B cell (primary cell): Measurements from ENCODE around the gene BABAM2. TPM values are rescaled to one million over a fixed set of nuclear protein-coding genes. Genes with fewer than 3 reads are reported as not detected.
"Not testable (repeated sequence)": the region's sequence is repeated elsewhere in the genome, so short reads cannot be mapped to it uniquely, and the experiment has no call there.

Source experiments
- ATAC-seq: fragments of 200-7000 bp; cut with Tn5 transposase; one replicate; pipeline ENCODE4 v1.10.0; 2021; ENCODE audit warnings: low read depth, mild to moderate bottlenecking, moderate number of reproducible peaks, moderate library complexity
- CTCF ChIA-PET: fragments of 350-600 bp; sonication (Branson Sonifier 250); formaldehyde crosslinking; loops from one replicate; lab custom pipeline; 2021; ENCODE audit warnings: antibody characterized with exemption, inconsistent platforms; lab: Charles Lee
- POLR2A ChIA-PET: fragments of 350-600 bp; sonication (Branson Sonifier 250); formaldehyde crosslinking; loops from one replicate; lab custom pipeline; 2021; ENCODE audit warnings: antibody characterized with exemption; lab: Charles Lee
- DNase-seq: peaks from one replicate; pipeline ENCODE4 v3.0.0; 2013
- H2AFZ ChIP-seq: 2 replicates; pipeline ENCODE4 v1.6.1; 2012; ENCODE audit warnings: mild to moderate bottlenecking, low read depth, low read length; ENCODE audit not compliant: insufficient read depth, poor library complexity, severe bottlenecking
- H3K27ac ChIP-seq, 2 donors: 1 replicate in 1 of 2; 2 replicates in 1 of 2; pipeline ENCODE4 v1.5.1; 2012 to 2013; ENCODE audit warnings: low read length in 2 of 2, mild to moderate bottlenecking in 2 of 2, moderate library complexity in 1 of 2
- H3K27me3 ChIP-seq, 4 experiments: fragments of 200-600 bp in 1 of 4; sonication (generic) in 1 of 4; replicated peaks in 1 of 4; 1 replicate in 2 of 4; 2 replicates in 2 of 4; pipeline versions ENCODE4 v1.6.1 to v1.7.0; 2013 to 2016; ENCODE audit warnings: low read length in 3 of 4, mild to moderate bottlenecking in 2 of 4, mixed read lengths in 1 of 4, moderate library complexity in 1 of 4; ENCODE audit not compliant: insufficient read depth in 4 of 4, control insufficient read depth in 3 of 4; ENCODE audit errors: control extremely low read depth in 1 of 4
- H3K36me3 ChIP-seq, 2 experiments: replicated peaks in 1 of 2; 1 replicate in 1 of 2; 2 replicates in 1 of 2; pipeline versions ENCODE4 v1.6.1 to v1.7.1; 2013; ENCODE audit warnings: low read length in 1 of 2; ENCODE audit not compliant: insufficient read depth in 2 of 2, control insufficient read depth in 1 of 2; ENCODE audit errors: control extremely low read depth in 1 of 2, extremely low read depth in 1 of 2
- H3K4me1 ChIP-seq, 2 donors: fragments of 200-600 bp in 1 of 2; sonication (generic) in 1 of 2; 1 replicate in 1 of 2; 2 replicates in 1 of 2; pipeline versions ENCODE4 v1.5.1 to v1.6.1; 2013 to 2017; ENCODE audit warnings: low read length in 2 of 2; ENCODE audit not compliant: control insufficient read depth in 2 of 2, insufficient read depth in 2 of 2
- H3K4me2 ChIP-seq: replicated peaks from 2 replicates; pipeline ENCODE3; 2012; ENCODE audit warnings: mild to moderate bottlenecking, low read depth, low read length; ENCODE audit not compliant: poor library complexity, severe bottlenecking
- H3K4me3 ChIP-seq, 5 experiments: fragments of 200-600 bp in 1 of 5; sonication (generic) in 1 of 5; 1 replicate in 3 of 5; 2 replicates in 2 of 5; pipeline versions ENCODE4 v1.5.1 to v1.7.0; 2011 to 2016; ENCODE audit warnings: low read length in 4 of 5, mild to moderate bottlenecking in 4 of 5, low read depth in 2 of 5, control low read depth in 1 of 5, moderate library complexity in 1 of 5; ENCODE audit not compliant: insufficient read depth in 1 of 5; ENCODE audit errors: control extremely low read depth in 1 of 5, extremely low read depth in 1 of 5
- H3K79me2 ChIP-seq: fragments of 200-600 bp; sonication (generic); one replicate; pipeline ENCODE4 v1.6.0; 2016; ENCODE audit warnings: low read length; ENCODE audit not compliant: control insufficient read depth, insufficient read depth
- H3K9ac ChIP-seq: fragments of 200-600 bp; sonication (generic); 2 replicates; pipeline ENCODE4 v1.6.1; 2017; ENCODE audit warnings: mild to moderate bottlenecking, low read length, moderate library complexity
- H3K9me3 ChIP-seq, 3 donors: one replicate each; pipeline versions ENCODE4 v1.6.1 to v1.7.1; 2013; ENCODE audit warnings: low read length in 2 of 3; ENCODE audit not compliant: control insufficient read depth in 2 of 3, insufficient read depth in 1 of 3; ENCODE audit errors: control extremely low read depth in 1 of 3
- H4K20me1 ChIP-seq: 2 replicates; pipeline ENCODE4 v1.6.0; 2012; ENCODE audit warnings: mild to moderate bottlenecking, low read length; ENCODE audit not compliant: insufficient read depth, control insufficient read depth, poor library complexity, severe bottlenecking
- H3K27ac Mint-ChIP-seq: one replicate; pipeline ENCODE4 v1.8.0; 2021; ENCODE audit warnings: mixed read lengths
- H3K27me3 Mint-ChIP-seq: one replicate; pipeline ENCODE4 v1.8.0; 2021; ENCODE audit warnings: mixed read lengths
- H3K4me1 Mint-ChIP-seq: one replicate; pipeline ENCODE4 v1.8.0; 2021; ENCODE audit warnings: mixed read lengths
- H3K4me3 Mint-ChIP-seq: one replicate; pipeline ENCODE4 v1.8.0; 2021; ENCODE audit warnings: mixed read lengths
- H3K9me3 Mint-ChIP-seq: one replicate; pipeline ENCODE4 v1.8.0; 2022; ENCODE audit warnings: mixed read lengths; ENCODE audit not compliant: insufficient read depth
- EZH2 ChIP-seq: IDR thresholded peaks from 2 replicates; pipeline ENCODE4 v1.6.1; 2012; ENCODE audit warnings: borderline replicate concordance, low read depth, mild to moderate bottlenecking, moderate library complexity, low read length; ENCODE audit not compliant: insufficient read depth, poor library complexity, severe bottlenecking
- WGBS: methylation state at CpG from one replicate; pipeline ENCODE4 v1.1.5; 2013; ENCODE audit warnings: missing lambda C conversion rate; ENCODE audit not compliant: insufficient coverage; 5-methylcytosine and 5-hydroxymethylcytosine counted together
- intact Hi-C: fragments of 100-400 bp; cut with micrococcal nuclease; formaldehyde crosslinking; loops from one replicate; pipeline ENCODE4 v1.10.0; 2022
- polyA plus RNA-seq: library from polyadenylated mRNA; depleted of rRNA; stranded (reverse); fragments of >200 nt; gene quantifications from 2 replicates; pipeline ENCODE4 v1.2.3, GENCODE V29; 2012
- total RNA-seq, 2 donors: library from RNA; stranded (reverse); fragments of 120-200 nt in 1 of 2; gene quantifications; 1 replicate in 1 of 2; 2 replicates in 1 of 2; pipeline versions ENCODE4 v1.2.3 to v1.2.4, GENCODE V29; 2013 to 2022
- TF ChIP-seq, protein P1 (sequence below): fragments of 200-600 bp; IDR thresholded peaks from one replicate; pipeline ENCODE4 v1.8.0; 2022; ENCODE audit warnings: antibody characterized with exemption, mild to moderate bottlenecking

BABAM2 gene
- total and polyA plus RNA-seq, 2 donors (not counting 1 experiment from before 2014, with no cell fraction given), result 22.3 to 69.6 TPM

DNA sequence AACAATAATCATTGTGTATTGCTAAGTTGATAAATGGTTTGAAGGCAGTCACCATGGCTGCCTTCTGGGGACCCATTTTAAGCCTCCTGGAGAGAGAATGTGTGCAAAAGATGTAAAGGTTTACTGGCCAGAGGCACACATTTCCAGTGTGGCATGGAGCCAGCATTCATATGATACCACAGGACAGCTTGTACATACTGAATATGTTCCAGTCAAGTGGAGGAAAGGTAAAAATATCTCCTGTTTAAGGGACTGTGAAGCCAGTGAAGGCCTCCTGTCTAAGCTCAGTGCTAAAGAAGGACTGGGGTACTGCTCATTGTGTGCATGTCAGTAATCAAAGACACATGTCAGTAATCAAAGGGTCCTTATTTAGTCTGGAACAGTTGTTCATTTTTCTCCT, 119.2 kb downstream of the BABAM2 start:
- DNase-seq (no peak), ATAC-seq (no peak)
- H3K27ac ChIP-seq, result no peak overlapping the region
- TF ChIP-seq, protein P1, sequence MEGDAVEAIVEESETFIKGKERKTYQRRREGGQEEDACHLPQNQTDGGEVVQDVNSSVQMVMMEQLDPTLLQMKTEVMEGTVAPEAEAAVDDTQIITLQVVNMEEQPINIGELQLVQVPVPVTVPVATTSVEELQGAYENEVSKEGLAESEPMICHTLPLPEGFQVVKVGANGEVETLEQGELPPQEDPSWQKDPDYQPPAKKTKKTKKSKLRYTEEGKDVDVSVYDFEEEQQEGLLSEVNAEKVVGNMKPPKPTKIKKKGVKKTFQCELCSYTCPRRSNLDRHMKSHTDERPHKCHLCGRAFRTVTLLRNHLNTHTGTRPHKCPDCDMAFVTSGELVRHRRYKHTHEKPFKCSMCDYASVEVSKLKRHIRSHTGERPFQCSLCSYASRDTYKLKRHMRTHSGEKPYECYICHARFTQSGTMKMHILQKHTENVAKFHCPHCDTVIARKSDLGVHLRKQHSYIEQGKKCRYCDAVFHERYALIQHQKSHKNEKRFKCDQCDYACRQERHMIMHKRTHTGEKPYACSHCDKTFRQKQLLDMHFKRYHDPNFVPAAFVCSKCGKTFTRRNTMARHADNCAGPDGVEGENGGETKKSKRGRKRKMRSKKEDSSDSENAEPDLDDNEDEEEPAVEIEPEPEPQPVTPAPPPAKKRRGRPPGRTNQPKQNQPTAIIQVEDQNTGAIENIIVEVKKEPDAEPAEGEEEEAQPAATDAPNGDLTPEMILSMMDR, result no peak
- no peak for TF ChIP-seq EZH2
- Mint-ChIP-seq H3K27ac (no peak overlapping the region), H3K27me3 (no peaks in the 10 kb centered on the region), H3K9me3 (no peaks in the 10 kb centered on the region), H3K4me1 (no peaks in the 10 kb centered on the region), H3K4me3 (no peak overlapping the region)
- no peaks in the 10 kb centered on the region for H4K20me1 ChIP-seq
- no peak overlapping the region for H3K9ac ChIP-seq
- H3K4me2 ChIP-seq, result no peak overlapping the region
- no peaks in the 10 kb centered on the region for H3K4me1 ChIP-seq
- intact Hi-C loops, result no loop called here
- H3K9me3 ChIP-seq, result no peaks in the 10 kb centered on the region
- H3K27me3 ChIP-seq, result no peaks in the 10 kb centered on the region
- H3K79me2 ChIP-seq, result no peaks in the 10 kb centered on the region
- POLR2A ChIA-PET, result no interaction called here
- no peak overlapping the region for H3K4me3 ChIP-seq
- CTCF ChIA-PET, result no interaction called here
- no peaks in the 10 kb centered on the region for H3K36me3 ChIP-seq
- H2AFZ ChIP-seq, result no peak overlapping the region

DNA sequence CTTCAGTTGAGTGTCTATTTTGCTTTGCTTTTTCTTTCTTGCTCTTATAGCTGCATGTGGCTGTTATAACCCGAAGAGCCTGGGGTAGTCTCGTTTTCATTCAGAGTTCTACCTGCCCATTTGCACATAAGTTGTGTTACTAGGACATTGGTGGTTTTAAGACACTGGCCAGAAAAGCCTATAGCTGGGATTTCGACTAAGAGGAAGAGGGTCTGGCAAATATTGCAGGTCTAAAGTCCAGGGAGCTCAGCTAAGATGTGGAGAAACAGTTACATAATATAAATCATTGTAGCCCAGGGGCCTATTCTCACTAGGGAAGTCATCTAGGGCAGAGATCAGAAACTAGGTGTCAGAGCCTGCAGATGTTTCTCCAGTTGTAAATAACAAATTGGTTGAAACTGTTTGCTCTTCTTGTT, 120.8 kb downstream of the BABAM2 start:
- Histone ChIP-seq H3K4me3 (no peak overlapping the region), H3K4me1 (no peaks in the 10 kb centered on the region), H3K27me3 (no peaks in the 10 kb centered on the region), H3K79me2 (no peaks in the 10 kb centered on the region), H3K4me2 (no peak overlapping the region), H3K9ac (no peak overlapping the region), H3K36me3 (no peaks in the 10 kb centered on the region), H3K9me3 (no peaks in the 10 kb centered on the region), H2AFZ (no peak overlapping the region), H3K27ac (no peak overlapping the region), H4K20me1 (no peaks in the 10 kb centered on the region)
- ChIA-PET CTCF (interaction anchor here (1.4 kb wide), 1 partner anchor 15 kb away, joined by 3 read pairs; no protein-coding TSS in a partner anchor), POLR2A (no interaction called here)
- Mint-ChIP-seq H3K4me1 (no peaks in the 10 kb centered on the region), H3K27me3 (no peaks in the 10 kb centered on the region), H3K4me3 (no peak overlapping the region), H3K9me3 (no peaks in the 10 kb centered on the region), H3K27ac (no peak overlapping the region)
- intact Hi-C loops, result no loop called here
- DNase-seq, result no peak
- no peak for TF ChIP-seq EZH2
- TF ChIP-seq, protein P1, result no peak
- WGBS, result 100% methylated on average over 2 of the region's 3 CpGs
- ATAC-seq, result no peak

DNA sequence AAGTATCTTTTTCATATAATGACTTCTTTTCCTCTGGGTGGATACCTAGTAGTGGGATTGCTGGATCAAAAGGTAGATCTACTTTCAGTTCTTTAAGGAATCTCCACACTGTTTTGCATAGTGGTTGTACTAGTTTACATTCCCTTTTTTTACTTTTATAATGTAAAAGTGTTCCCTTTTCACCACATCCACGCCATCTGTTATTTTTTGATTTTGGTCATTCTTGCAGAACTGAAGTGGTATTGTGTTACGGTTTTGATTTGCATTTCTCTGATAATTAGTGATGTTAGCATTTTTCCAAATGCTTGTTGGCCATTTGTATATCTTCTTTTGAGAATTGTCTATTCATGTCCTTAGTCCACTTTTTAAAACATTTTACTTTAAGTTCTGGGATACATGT, 127.9 kb downstream of the BABAM2 start:
- H3K27me3 Mint-ChIP-seq, POLR2A ChIA-PET, H3K79me2 ChIP-seq, intact Hi-C loops, H3K4me3 Mint-ChIP-seq, H3K9me3 Mint-ChIP-seq, H4K20me1 ChIP-seq, H3K27ac Mint-ChIP-seq, ATAC-seq, H3K9ac ChIP-seq, H3K4me1 ChIP-seq, H3K9me3 ChIP-seq, H3K27me3 ChIP-seq, H3K4me1 Mint-ChIP-seq, H3K36me3 ChIP-seq, H3K4me2 ChIP-seq, CTCF ChIA-PET, H2AFZ ChIP-seq, DNase-seq, H3K4me3 ChIP-seq, H3K27ac ChIP-seq: not testable (repeated sequence)
- no CpG with 5 or more reads among the region's 2 CpGs for WGBS
